WTC11 (cell line): ENCODE results near the gene FCN2. TPM values are rescaled to one million over a fixed set of nuclear protein-coding genes. Genes with fewer than 3 reads are reported as not detected.

Source experiments
- ATAC-seq: fragments of 200-7000 bp; cut with Tn5 transposase; 2 replicates; pipeline ENCODE4 v1.10.0; 2021; ENCODE audit warnings: mild to moderate bottlenecking, moderate library complexity
- CTCF ChIA-PET: fragments of 300-600 bp; sonication (Branson Sonifier 250); formaldehyde crosslinking; loops from one replicate; lab custom pipeline; 2021; ENCODE audit warnings: antibody characterized with exemption; lab: Charles Lee
- POLR2A ChIA-PET: fragments of 350-600 bp; sonication (Branson Sonifier 250); formaldehyde crosslinking; loops from one replicate; lab custom pipeline; 2021; ENCODE audit warnings: antibody characterized with exemption; lab: Charles Lee
- DNase-seq: peaks from one replicate; pipeline ENCODE4 v3.0.0; 2021; ENCODE audit warnings: low spot score
- H3K27ac Mint-ChIP-seq: 2 replicates; pipeline ENCODE4 v1.8.0; 2021; ENCODE audit warnings: mixed read lengths
- H3K27me3 Mint-ChIP-seq: 2 replicates; pipeline ENCODE4 v1.8.0; 2021; ENCODE audit warnings: low read depth, mild to moderate bottlenecking, moderate library complexity, mixed read lengths
- H3K36me3 Mint-ChIP-seq: 2 replicates; pipeline ENCODE4 v1.8.0; 2021; ENCODE audit warnings: mixed read lengths
- H3K4me1 Mint-ChIP-seq: 2 replicates; pipeline ENCODE4 v1.8.0; 2022; ENCODE audit warnings: mixed read lengths
- H3K4me3 Mint-ChIP-seq: 2 replicates; pipeline ENCODE4 v1.8.0; 2021; ENCODE audit warnings: mild to moderate bottlenecking, moderate library complexity, mixed read lengths
- H3K9me3 Mint-ChIP-seq: 2 replicates; pipeline ENCODE4 v1.8.0; 2021; ENCODE audit warnings: mixed read lengths
- ARID4B ChIP-seq: sonication (generic); formaldehyde crosslinking; IDR thresholded peaks from 2 replicates; pipeline ENCODE4 v1.8.0; 2023; ENCODE audit warnings: missing genetic modification reagents, mild to moderate bottlenecking, borderline replicate concordance
- CBFB ChIP-seq: sonication (generic); formaldehyde crosslinking; IDR thresholded peaks from 2 replicates; pipeline ENCODE4 v1.8.1; 2022; ENCODE audit warnings: mild to moderate bottlenecking, low read depth, missing genetic modification reagents
- E2F4 ChIP-seq: sonication (generic); formaldehyde crosslinking; IDR thresholded peaks from 2 replicates; pipeline ENCODE4 v1.8.1; 2022; ENCODE audit warnings: low read depth, mild to moderate bottlenecking, moderate library complexity, missing genetic modification reagents, borderline replicate concordance
- ELF4 ChIP-seq: sonication (generic); formaldehyde crosslinking; IDR thresholded peaks from 2 replicates; pipeline ENCODE4 v1.8.1; 2022; ENCODE audit warnings: low read depth, mild to moderate bottlenecking, moderate library complexity, missing genetic modification reagents
- GTF2I ChIP-seq: fragments of 250-450 bp; sonication (Bioruptor Pico); conservative IDR thresholded peaks from 2 replicates; pipeline ENCODE4 v1.4.0; 2021; ENCODE audit warnings: mild to moderate bottlenecking
- IRF2 ChIP-seq: sonication (generic); formaldehyde crosslinking; IDR thresholded peaks from 2 replicates; pipeline ENCODE4 v1.8.0; 2022; ENCODE audit warnings: low read depth, missing genetic modification reagents, borderline replicate concordance
- MLX ChIP-seq: sonication (generic); formaldehyde crosslinking; IDR thresholded peaks from 2 replicates; pipeline ENCODE4 v1.8.1; 2023; ENCODE audit warnings: mild to moderate bottlenecking, missing genetic modification reagents, moderate library complexity
- PRDM15 ChIP-seq: sonication (generic); formaldehyde crosslinking; IDR thresholded peaks from 2 replicates; pipeline ENCODE4 v1.8.0; 2022; ENCODE audit warnings: missing genetic modification reagents
- SMAD3 ChIP-seq: sonication (generic); formaldehyde crosslinking; IDR thresholded peaks from 2 replicates; pipeline ENCODE4 v1.8.0; 2022; ENCODE audit warnings: missing genetic modification reagents, mild to moderate bottlenecking, borderline replicate concordance
- SOX15 ChIP-seq: fragments of 250-450 bp; sonication (Bioruptor Pico); IDR thresholded peaks from 2 replicates; pipeline ENCODE4 v1.9.0; 2021; ENCODE audit warnings: mild to moderate bottlenecking
- TCF7 ChIP-seq: sonication (generic); formaldehyde crosslinking; IDR thresholded peaks from 2 replicates; pipeline ENCODE4 v1.8.0; 2022; ENCODE audit warnings: mild to moderate bottlenecking, low read depth, missing genetic modification reagents, moderate library complexity
- ZBTB21 ChIP-seq: sonication (generic); formaldehyde crosslinking; IDR thresholded peaks from 2 replicates; pipeline ENCODE4 v1.8.1; 2023; ENCODE audit warnings: mild to moderate bottlenecking, missing genetic modification reagents, borderline replicate concordance
- ZNF219 ChIP-seq: sonication (generic); formaldehyde crosslinking; IDR thresholded peaks from 2 replicates; pipeline ENCODE4 v1.8.0; 2023; ENCODE audit warnings: missing genetic modification reagents, mild to moderate bottlenecking, borderline replicate concordance
- ZNF263 ChIP-seq: sonication (generic); formaldehyde crosslinking; IDR thresholded peaks from 2 replicates; pipeline ENCODE4 v1.8.1; 2022; ENCODE audit warnings: low read depth, mild to moderate bottlenecking, moderate library complexity, missing genetic modification reagents
- ZNF317 ChIP-seq: sonication (generic); formaldehyde crosslinking; IDR thresholded peaks from 2 replicates; pipeline ENCODE4 v1.8.1; 2023; ENCODE audit warnings: low read depth, mild to moderate bottlenecking, moderate library complexity, missing genetic modification reagents, borderline replicate concordance
- ZNF396 ChIP-seq: fragments of 250-450 bp; sonication (Bioruptor Pico); IDR thresholded peaks from 2 replicates; pipeline ENCODE4 v1.8.0; 2021; ENCODE audit warnings: mild to moderate bottlenecking, moderate library complexity, borderline replicate concordance
- ZNF423 ChIP-seq: fragments of 250-450 bp; sonication (Bioruptor Pico); IDR thresholded peaks from 2 replicates; pipeline ENCODE4 v2.1.2; 2022; ENCODE audit warnings: mild to moderate bottlenecking, moderate library complexity
- ZNF425 ChIP-seq: fragments of 250-450 bp; sonication (Bioruptor Pico); conservative IDR thresholded peaks from 2 replicates; pipeline ENCODE4 v1.9.0; 2021; ENCODE audit warnings: mild to moderate bottlenecking
- ZNF532 ChIP-seq: fragments of 250-450 bp; sonication (Bioruptor Pico); IDR thresholded peaks from 2 replicates; pipeline ENCODE4 v1.9.0; 2021; ENCODE audit warnings: mild to moderate bottlenecking, borderline replicate concordance
- total RNA-seq: library from RNA; stranded (reverse); gene quantifications from 3 replicates; pipeline ENCODE4 v1.2.3, GENCODE V29; 2021

FCN2 gene
- total RNA-seq, 1 experiment from 2014 or later, result not detected

GRCh38 chr9:134843740-134844139 is 36.9 kb upstream of the FCN2 start:
- no peaks in the 10 kb centered on the region for H3K27me3 Mint-ChIP-seq
- POLR2A ChIA-PET, result no interaction called here
- ATAC-seq, result no peak
- DNase-seq, result no peak
- no peaks in the 10 kb centered on the region for H3K36me3 Mint-ChIP-seq
- TF ChIP-seq ZNF317 (CRISPR knock-in tag), result no peak
- no peak for TF ChIP-seq ZNF423 (CRISPR knock-in tag)
- no peak for TF ChIP-seq ARID4B (CRISPR knock-in tag)
- TF ChIP-seq ZNF396 (CRISPR knock-in tag), result no peak
- TF ChIP-seq ZBTB21 (CRISPR knock-in tag), result no peak
- no peak for TF ChIP-seq CBFB
- no peak for TF ChIP-seq MLX
- TF ChIP-seq GTF2I (CRISPR knock-in tag), result no peak
- no peak for TF ChIP-seq TCF7 (CRISPR knock-in tag)
- TF ChIP-seq ZNF532 (CRISPR knock-in tag), result no peak
- no peak for TF ChIP-seq SOX15 (CRISPR knock-in tag)
- no peak for TF ChIP-seq ZNF219 (CRISPR knock-in tag)
- no peak for TF ChIP-seq ELF4 (CRISPR knock-in tag)
- CTCF ChIA-PET, result no interaction called here
- H3K27ac Mint-ChIP-seq, result no peak overlapping the region
- H3K9me3 Mint-ChIP-seq, result no peaks in the 10 kb centered on the region
- no peaks in the 10 kb centered on the region for H3K4me1 Mint-ChIP-seq
- H3K4me3 Mint-ChIP-seq, result no peak overlapping the region

- H3K4me3 Mint-ChIP-seq, result no peak overlapping the region
- ChIA-PET POLR2A (no interaction called here), CTCF (no interaction called here)
- ATAC-seq (no peak), DNase-seq (peak; percentile 3)
- no peaks in the 10 kb centered on the region for H3K27me3 Mint-ChIP-seq
- H3K36me3 Mint-ChIP-seq, result no peaks in the 10 kb centered on the region; the same call in 1 of the 2 replicates
- H3K4me1 Mint-ChIP-seq, result no peaks in the 10 kb centered on the region
- no peaks in the 10 kb centered on the region for H3K9me3 Mint-ChIP-seq
- no peak overlapping the region for H3K27ac Mint-ChIP-seq
- TF ChIP-seq IRF2 (no peak), ZNF263 (CRISPR knock-in tag) (no peak), ZNF425 (CRISPR knock-in tag) (no peak), PRDM15 (CRISPR knock-in tag) (no peak), E2F4 (CRISPR knock-in tag) (no peak), SMAD3 (CRISPR knock-in tag) (no peak)
Observed at GRCh38 chr9:134844821-134845220, 35.8 kb upstream of the FCN2 start.
